H9 (cell line): Measurements from ENCODE around the gene ZSCAN16. TPM values are rescaled to one million over a fixed set of nuclear protein-coding genes. Genes with fewer than 3 reads are reported as not detected.

Source experiments
- DNase-seq: peaks from one replicate; pipeline ENCODE4 v3.0.0-alpha.2; 2017
- H2AFZ ChIP-seq: one replicate; pipeline ENCODE4 v1.6.1; 2013; ENCODE audit warnings: mild to moderate bottlenecking, low read length, control low read depth, moderate library complexity
- H2AK5ac ChIP-seq: 2 replicates; pipeline ENCODE4 v1.6.1; 2013; ENCODE audit warnings: low read length, control low read depth, mixed read lengths; ENCODE audit not compliant: insufficient read length
- H2BK120ac ChIP-seq: one replicate; pipeline ENCODE4 v1.6.1; 2013; ENCODE audit warnings: low read depth, mild to moderate bottlenecking, low read length, control low read depth, inconsistent platforms; ENCODE audit not compliant: poor library complexity, severe bottlenecking
- H2BK12ac ChIP-seq: 2 replicates; pipeline ENCODE4 v1.6.1; 2013; ENCODE audit warnings: low read length, control low read depth, mixed read lengths, low read depth; ENCODE audit not compliant: insufficient read length
- H2BK15ac ChIP-seq: 2 replicates; pipeline ENCODE4 v1.6.1; 2013; ENCODE audit warnings: low read depth, low read length, control low read depth
- H2BK20ac ChIP-seq: one replicate; pipeline ENCODE4 v1.6.1; 2013; ENCODE audit warnings: low read depth, mild to moderate bottlenecking, low read length, control low read depth, inconsistent platforms; ENCODE audit not compliant: poor library complexity, severe bottlenecking
- H2BK5ac ChIP-seq: 2 replicates; pipeline ENCODE4 v1.6.1; 2013; ENCODE audit warnings: low read length, control low read depth, mixed read lengths; ENCODE audit not compliant: insufficient read length
- H3K14ac ChIP-seq: 2 replicates; pipeline ENCODE4 v1.6.1; 2013; ENCODE audit warnings: low read length, control low read depth; ENCODE audit not compliant: insufficient read depth
- H3K18ac ChIP-seq: 2 replicates; pipeline ENCODE4 v1.6.1; 2013; ENCODE audit warnings: low read depth, mild to moderate bottlenecking, mixed read lengths, low read length, control low read depth; ENCODE audit not compliant: insufficient read length
- H3K23ac ChIP-seq: 2 replicates; pipeline ENCODE4 v1.6.1; 2013; ENCODE audit warnings: low read length, control low read depth, mixed read lengths, low read depth; ENCODE audit not compliant: insufficient read length
- H3K23me2 ChIP-seq: 2 replicates; pipeline ENCODE4 v1.6.1; 2013; ENCODE audit warnings: low read depth, mild to moderate bottlenecking, mixed read lengths, low read length, control low read depth; ENCODE audit not compliant: insufficient read length, poor library complexity, severe bottlenecking
- H3K27ac ChIP-seq: 2 replicates; pipeline ENCODE4 v1.5.1; 2013; ENCODE audit warnings: low read length, control low read depth, mixed read lengths, low read depth; ENCODE audit not compliant: insufficient read length
- H3K27me3 ChIP-seq: 2 replicates; pipeline ENCODE4 v1.6.1; 2013; ENCODE audit warnings: low read length, control low read depth, inconsistent platforms; ENCODE audit not compliant: insufficient read depth
- H3K4ac ChIP-seq: 2 replicates; pipeline ENCODE4 v1.6.1; 2013; ENCODE audit warnings: low read depth, mild to moderate bottlenecking, control low read depth, inconsistent platforms, low read length, moderate library complexity
- H3K4me1 ChIP-seq: 2 replicates; pipeline ENCODE4 v1.6.1; 2013; ENCODE audit warnings: low read length, control low read depth, inconsistent platforms; ENCODE audit not compliant: insufficient read depth
- H3K4me2 ChIP-seq: 2 replicates; pipeline ENCODE4 v1.6.1; 2013; ENCODE audit warnings: low read length, control low read depth, mixed read lengths; ENCODE audit not compliant: insufficient read length, insufficient read depth
- H3K56ac ChIP-seq: 2 replicates; pipeline ENCODE4 v1.6.1; 2013; ENCODE audit warnings: low read depth, mild to moderate bottlenecking, mixed read lengths, low read length, control low read depth; ENCODE audit not compliant: insufficient read length
- H3K79me1 ChIP-seq: 2 replicates; pipeline ENCODE4 v1.6.1; 2013; ENCODE audit warnings: low read depth, mild to moderate bottlenecking, moderate library complexity, low read length, control low read depth, inconsistent platforms; ENCODE audit not compliant: insufficient read depth, poor library complexity, severe bottlenecking
- H3K79me2 ChIP-seq: 2 replicates; pipeline ENCODE4 v1.6.1; 2013; ENCODE audit warnings: low read length, control low read depth, inconsistent platforms; ENCODE audit not compliant: insufficient read depth
- H3K9ac ChIP-seq: 2 replicates; pipeline ENCODE4 v1.6.1; 2013; ENCODE audit warnings: low read length, control low read depth, mixed read lengths; ENCODE audit not compliant: insufficient read length; ENCODE audit errors: extremely low read depth
- H3K9me3 ChIP-seq: one replicate; pipeline ENCODE4 v1.6.1; 2013; ENCODE audit warnings: low read depth, low read length, inconsistent platforms; ENCODE audit not compliant: control insufficient read depth
- H3T11ph ChIP-seq: one replicate; pipeline ENCODE4 v1.6.1; 2013; ENCODE audit warnings: mild to moderate bottlenecking, low read length, control low read depth, inconsistent platforms
- H4K20me1 ChIP-seq: one replicate; pipeline ENCODE4 v1.6.1; 2013; ENCODE audit not compliant: control insufficient read depth, insufficient read length, insufficient read depth
- H4K5ac ChIP-seq: 2 replicates; pipeline ENCODE4 v1.6.1; 2013; ENCODE audit warnings: low read depth, mild to moderate bottlenecking, mixed read lengths, low read length, control low read depth; ENCODE audit not compliant: insufficient read length
- H4K8ac ChIP-seq: replicated peaks from 2 replicates; pipeline ENCODE4 v1.6.1; 2013; ENCODE audit warnings: low read length, control low read depth, mixed read lengths, low read depth; ENCODE audit not compliant: insufficient read length
- H4K91ac ChIP-seq: 2 replicates; pipeline ENCODE4 v1.6.1; 2013; ENCODE audit warnings: low read depth, mild to moderate bottlenecking, moderate library complexity, mixed read lengths, low read length, control low read depth; ENCODE audit not compliant: insufficient read length
- H3K27ac Mint-ChIP-seq, 3 experiments: 2 replicates in 2 of 3; 3 replicates in 1 of 3; pipeline ENCODE4 v1.8.0; 2020 to 2021; ENCODE audit warnings: mixed read lengths in 3 of 3, mild to moderate bottlenecking in 1 of 3, moderate library complexity in 1 of 3
- H3K27me3 Mint-ChIP-seq: 2 replicates; pipeline ENCODE4 v1.8.0; 2021; ENCODE audit warnings: low read depth, mild to moderate bottlenecking, moderate library complexity, mixed read lengths
- H3K36me3 Mint-ChIP-seq, 3 experiments: 2 replicates in 2 of 3; 3 replicates in 1 of 3; pipeline ENCODE4 v1.8.0; 2020 to 2021; ENCODE audit warnings: low read depth in 3 of 3, mixed read lengths in 3 of 3; ENCODE audit not compliant: insufficient read depth in 1 of 3
- H3K4me1 Mint-ChIP-seq, 2 experiments: 2 replicates each; pipeline ENCODE4 v1.8.0; 2020; ENCODE audit warnings: mixed read lengths in 2 of 2
- H3K4me3 Mint-ChIP-seq, 2 experiments: 2 replicates in 1 of 2; 3 replicates in 1 of 2; pipeline ENCODE4 v1.8.0; 2020 to 2021; ENCODE audit warnings: mild to moderate bottlenecking in 2 of 2, mixed read lengths in 2 of 2, moderate library complexity in 1 of 2
- H3K9me3 Mint-ChIP-seq, 2 experiments: 2 replicates in 1 of 2; 3 replicates in 1 of 2; pipeline ENCODE4 v1.8.0; 2020; ENCODE audit warnings: mild to moderate bottlenecking in 2 of 2, mixed read lengths in 2 of 2, moderate library complexity in 1 of 2
- CTCF ChIP-seq: fragments of 200-600 bp; sonication (generic); conservative IDR thresholded peaks from 3 replicates; pipeline ENCODE4 v1.8.0; 2021; ENCODE audit warnings: antibody characterized with exemption, mild to moderate bottlenecking
- WGBS: extraction: QIAGEN DNeasy Blood & Tissue Kit; methylation state at CpG from one replicate; pipeline ENCODE4 v1.1.7; 2013; ENCODE audit warnings: missing lambda C conversion rate, low lambda C conversion rate, mixed read lengths; ENCODE audit not compliant: insufficient read length; ENCODE audit errors: extremely low coverage; 5-methylcytosine and 5-hydroxymethylcytosine counted together
- total RNA-seq: library from RNA; stranded (reverse); gene quantifications from 2 replicates; pipeline ENCODE4 v1.2.1, GENCODE V29; 2021

ZSCAN16 gene
- total RNA-seq, 1 experiment from 2014 or later = 11.0 TPM

- Mint-ChIP-seq H3K27ac (peak overlapping the region; percentile 98 to 100 (median 98); a peak in 5 of 7 replicates), H3K4me3 (peak overlapping the region; percentile 99), H3K27me3 (peaks cover 2% of the 10 kb centered on the region; the same call in 1 of the 2 replicates), H3K9me3 (peaks cover 7 to 24% of the 10 kb centered on the region in 2 experiments), H3K4me1 (peaks cover 7% of the 10 kb centered on the region in 2 experiments), H3K36me3 (peaks cover 30 to 40% (median 36%) of the 10 kb centered on the region in 3 experiments)
- Histone ChIP-seq H3K9me3 (no peaks in the 10 kb centered on the region), H3K4me1 (no peaks in the 10 kb centered on the region), H4K8ac (no peak overlapping the region), H2BK20ac (no peak overlapping the region), H2BK120ac (no peak overlapping the region), H3K23me2 (no peaks in the 10 kb centered on the region), H3K27me3 (no peaks in the 10 kb centered on the region), H3K23ac (no peak overlapping the region), H2BK15ac (no peak overlapping the region), H3K18ac (peak overlapping the region; percentile 56), H3K9ac (peak overlapping the region; percentile 87), H4K91ac (no peak overlapping the region), H3K14ac (peak overlapping the region; percentile 44; the same call in 1 of the 2 replicates), H3K4me2 (peak overlapping the region; percentile 90), H3K27ac (no peak overlapping the region), H2AK5ac (no peak overlapping the region), H3K79me1 (no peaks in the 10 kb centered on the region), H2BK5ac (no peak overlapping the region), H3K79me2 (peaks cover 2% of the 10 kb centered on the region; the same call in 1 of the 2 replicates), H2AFZ (no peak overlapping the region), H3K4ac (no peak overlapping the region), H4K5ac (no peak overlapping the region), H3T11ph (no peak overlapping the region), H3K56ac (no peak overlapping the region), H2BK12ac (no peak overlapping the region), H4K20me1 (no peaks in the 10 kb centered on the region)
- no peak for DNase-seq
- TF ChIP-seq CTCF = no peak
- WGBS = 100% methylated on average over 1 of the region's 4 CpGs
Observed at GRCh38 chr6:28081486-28081751, 43.0 kb upstream of the ZSCAN16 start.
